ENCODE results near the gene FBXO46. TPM values are rescaled to one million over a fixed set of nuclear protein-coding genes. Genes with fewer than 3 reads are reported as not detected.

FBXO46 gene
- total and polyA plus RNA-seq, 2 of the 13 experiments (the other 11 are each of a cell fraction or from before 2014, with no cell fraction given): 6.2 to 6.4 TPM

DNA sequence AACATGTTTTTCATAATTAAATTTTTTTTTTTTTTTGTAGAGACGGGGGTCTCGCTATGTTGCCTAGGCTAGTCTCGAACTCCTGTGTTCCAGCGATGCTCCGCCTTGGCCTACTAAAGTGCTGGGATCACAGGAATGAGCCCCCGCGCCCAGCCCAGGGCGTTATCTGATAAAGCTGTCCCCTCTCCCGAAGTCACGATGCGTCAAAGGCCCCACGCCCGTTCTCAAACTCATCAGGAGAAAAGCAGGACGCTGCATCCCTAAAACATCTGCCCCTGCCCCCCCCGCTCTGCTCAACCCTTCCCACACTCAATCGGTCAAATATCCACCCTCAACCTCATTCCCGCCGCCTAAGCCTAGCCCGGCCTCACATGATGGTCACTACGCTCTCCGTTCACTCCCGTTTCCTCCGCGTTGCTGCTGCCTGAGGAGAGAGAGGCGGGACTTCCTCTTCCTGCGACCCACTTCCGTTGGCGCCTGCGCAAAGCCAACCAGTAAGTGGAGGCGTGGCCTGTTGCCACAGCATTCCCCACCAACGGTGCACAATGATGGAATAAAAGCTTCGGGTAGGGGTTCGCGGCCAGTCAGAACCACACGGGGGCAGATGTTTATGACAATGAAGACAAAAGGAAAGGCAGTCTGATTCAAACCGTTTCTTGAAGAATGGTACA is 39.0 kb downstream of the FBXO46 start, which contains the start of gene SNRPD2 (continued):
- TF ChIP-seq, protein P1, sequence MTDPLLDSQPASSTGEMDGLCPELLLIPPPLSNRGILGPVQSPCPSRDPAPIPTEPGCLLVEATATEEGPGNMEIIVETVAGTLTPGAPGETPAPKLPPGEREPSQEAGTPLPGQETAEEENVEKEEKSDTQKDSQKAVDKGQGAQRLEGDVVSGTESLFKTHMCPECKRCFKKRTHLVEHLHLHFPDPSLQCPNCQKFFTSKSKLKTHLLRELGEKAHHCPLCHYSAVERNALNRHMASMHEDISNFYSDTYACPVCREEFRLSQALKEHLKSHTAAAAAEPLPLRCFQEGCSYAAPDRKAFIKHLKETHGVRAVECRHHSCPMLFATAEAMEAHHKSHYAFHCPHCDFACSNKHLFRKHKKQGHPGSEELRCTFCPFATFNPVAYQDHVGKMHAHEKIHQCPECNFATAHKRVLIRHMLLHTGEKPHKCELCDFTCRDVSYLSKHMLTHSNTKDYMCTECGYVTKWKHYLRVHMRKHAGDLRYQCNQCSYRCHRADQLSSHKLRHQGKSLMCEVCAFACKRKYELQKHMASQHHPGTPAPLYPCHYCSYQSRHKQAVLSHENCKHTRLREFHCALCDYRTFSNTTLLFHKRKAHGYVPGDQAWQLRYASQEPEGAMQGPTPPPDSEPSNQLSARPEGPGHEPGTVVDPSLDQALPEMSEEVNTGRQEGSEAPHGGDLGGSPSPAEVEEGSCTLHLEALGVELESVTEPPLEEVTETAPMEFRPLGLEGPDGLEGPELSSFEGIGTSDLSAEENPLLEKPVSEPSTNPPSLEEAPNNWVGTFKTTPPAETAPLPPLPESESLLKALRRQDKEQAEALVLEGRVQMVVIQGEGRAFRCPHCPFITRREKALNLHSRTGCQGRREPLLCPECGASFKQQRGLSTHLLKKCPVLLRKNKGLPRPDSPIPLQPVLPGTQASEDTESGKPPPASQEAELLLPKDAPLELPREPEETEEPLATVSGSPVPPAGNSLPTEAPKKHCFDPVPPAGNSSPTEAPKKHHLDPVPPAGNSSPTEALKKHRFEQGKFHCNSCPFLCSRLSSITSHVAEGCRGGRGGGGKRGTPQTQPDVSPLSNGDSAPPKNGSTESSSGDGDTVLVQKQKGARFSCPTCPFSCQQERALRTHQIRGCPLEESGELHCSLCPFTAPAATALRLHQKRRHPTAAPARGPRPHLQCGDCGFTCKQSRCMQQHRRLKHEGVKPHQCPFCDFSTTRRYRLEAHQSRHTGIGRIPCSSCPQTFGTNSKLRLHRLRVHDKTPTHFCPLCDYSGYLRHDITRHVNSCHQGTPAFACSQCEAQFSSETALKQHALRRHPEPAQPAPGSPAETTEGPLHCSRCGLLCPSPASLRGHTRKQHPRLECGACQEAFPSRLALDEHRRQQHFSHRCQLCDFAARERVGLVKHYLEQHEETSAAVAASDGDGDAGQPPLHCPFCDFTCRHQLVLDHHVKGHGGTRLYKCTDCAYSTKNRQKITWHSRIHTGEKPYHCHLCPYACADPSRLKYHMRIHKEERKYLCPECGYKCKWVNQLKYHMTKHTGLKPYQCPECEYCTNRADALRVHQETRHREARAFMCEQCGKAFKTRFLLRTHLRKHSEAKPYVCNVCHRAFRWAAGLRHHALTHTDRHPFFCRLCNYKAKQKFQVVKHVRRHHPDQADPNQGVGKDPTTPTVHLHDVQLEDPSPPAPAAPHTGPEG (CRISPR knock-in tag; IDR thresholded peaks at IDR 0.05): no peak
- TF ChIP-seq ZNF652 (CRISPR knock-in tag; IDR thresholded peaks at IDR 0.05; ENCODE audit: borderline replicate concordance, low read depth) (no peak), POLR2A (IDR thresholded peaks at IDR 0.05; ENCODE audit: insufficient read depth in 1 of 2, low read depth in 2 of 2, low read length in 2 of 2) (peak; percentile 94 to 95), ISX (CRISPR knock-in tag; conservative IDR thresholded peaks at IDR 0.05) (0 out of 2 replicates have a peak, but pooled peaks have one; percentile 48), ERF (CRISPR knock-in tag; IDR thresholded peaks at IDR 0.05) (0 out of 2 replicates have a peak, but pooled peaks have one; percentile 18), TMF1 (CRISPR knock-in tag; IDR thresholded peaks at IDR 0.05; ENCODE audit: low read depth) (peak; percentile 77; the same call in 1 of the 2 replicates), IKZF4 (CRISPR knock-in tag; IDR thresholded peaks at IDR 0.05; ENCODE audit: borderline replicate concordance, low read depth, not compliant biosample characterization) (peak; percentile 54), ZNF598 (CRISPR knock-in tag; IDR thresholded peaks at IDR 0.05; ENCODE audit: borderline replicate concordance) (0 out of 2 replicates have a peak, but pooled peaks have one; percentile 18), CEBPG (CRISPR knock-in tag; IDR thresholded peaks at IDR 0.05) (peak; percentile 26), SNAPC2 (CRISPR knock-in tag; IDR thresholded peaks at IDR 0.05) (peak; percentile 36; the same call in 1 of the 2 replicates), HOXA9 (CRISPR knock-in tag; IDR thresholded peaks at IDR 0.05; ENCODE audit: borderline replicate concordance) (no peak), ESRRA (CRISPR knock-in tag; IDR thresholded peaks at IDR 0.05; ENCODE audit: low read depth) (no peak), CBFB (CRISPR knock-in tag; IDR thresholded peaks at IDR 0.05) (no peak; the same call in 1 of the 2 replicates), JUND (CRISPR knock-in tag; IDR thresholded peaks at IDR 0.05) (no peak), ZNF225 (CRISPR knock-in tag; IDR thresholded peaks at IDR 0.05) (no peak)
- TF ChIP-seq, protein P2, sequence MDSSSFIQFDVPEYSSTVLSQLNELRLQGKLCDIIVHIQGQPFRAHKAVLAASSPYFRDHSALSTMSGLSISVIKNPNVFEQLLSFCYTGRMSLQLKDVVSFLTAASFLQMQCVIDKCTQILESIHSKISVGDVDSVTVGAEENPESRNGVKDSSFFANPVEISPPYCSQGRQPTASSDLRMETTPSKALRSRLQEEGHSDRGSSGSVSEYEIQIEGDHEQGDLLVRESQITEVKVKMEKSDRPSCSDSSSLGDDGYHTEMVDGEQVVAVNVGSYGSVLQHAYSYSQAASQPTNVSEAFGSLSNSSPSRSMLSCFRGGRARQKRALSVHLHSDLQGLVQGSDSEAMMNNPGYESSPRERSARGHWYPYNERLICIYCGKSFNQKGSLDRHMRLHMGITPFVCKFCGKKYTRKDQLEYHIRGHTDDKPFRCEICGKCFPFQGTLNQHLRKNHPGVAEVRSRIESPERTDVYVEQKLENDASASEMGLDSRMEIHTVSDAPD (CRISPR knock-in tag; IDR thresholded peaks at IDR 0.05): no peak
- TF ChIP-seq, protein P3, sequence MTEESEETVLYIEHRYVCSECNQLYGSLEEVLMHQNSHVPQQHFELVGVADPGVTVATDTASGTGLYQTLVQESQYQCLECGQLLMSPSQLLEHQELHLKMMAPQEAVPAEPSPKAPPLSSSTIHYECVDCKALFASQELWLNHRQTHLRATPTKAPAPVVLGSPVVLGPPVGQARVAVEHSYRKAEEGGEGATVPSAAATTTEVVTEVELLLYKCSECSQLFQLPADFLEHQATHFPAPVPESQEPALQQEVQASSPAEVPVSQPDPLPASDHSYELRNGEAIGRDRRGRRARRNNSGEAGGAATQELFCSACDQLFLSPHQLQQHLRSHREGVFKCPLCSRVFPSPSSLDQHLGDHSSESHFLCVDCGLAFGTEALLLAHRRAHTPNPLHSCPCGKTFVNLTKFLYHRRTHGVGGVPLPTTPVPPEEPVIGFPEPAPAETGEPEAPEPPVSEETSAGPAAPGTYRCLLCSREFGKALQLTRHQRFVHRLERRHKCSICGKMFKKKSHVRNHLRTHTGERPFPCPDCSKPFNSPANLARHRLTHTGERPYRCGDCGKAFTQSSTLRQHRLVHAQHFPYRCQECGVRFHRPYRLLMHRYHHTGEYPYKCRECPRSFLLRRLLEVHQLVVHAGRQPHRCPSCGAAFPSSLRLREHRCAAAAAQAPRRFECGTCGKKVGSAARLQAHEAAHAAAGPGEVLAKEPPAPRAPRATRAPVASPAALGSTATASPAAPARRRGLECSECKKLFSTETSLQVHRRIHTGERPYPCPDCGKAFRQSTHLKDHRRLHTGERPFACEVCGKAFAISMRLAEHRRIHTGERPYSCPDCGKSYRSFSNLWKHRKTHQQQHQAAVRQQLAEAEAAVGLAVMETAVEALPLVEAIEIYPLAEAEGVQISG (CRISPR knock-in tag; IDR thresholded peaks at IDR 0.05): peak; percentile 71
- TF ChIP-seq, protein P4, sequence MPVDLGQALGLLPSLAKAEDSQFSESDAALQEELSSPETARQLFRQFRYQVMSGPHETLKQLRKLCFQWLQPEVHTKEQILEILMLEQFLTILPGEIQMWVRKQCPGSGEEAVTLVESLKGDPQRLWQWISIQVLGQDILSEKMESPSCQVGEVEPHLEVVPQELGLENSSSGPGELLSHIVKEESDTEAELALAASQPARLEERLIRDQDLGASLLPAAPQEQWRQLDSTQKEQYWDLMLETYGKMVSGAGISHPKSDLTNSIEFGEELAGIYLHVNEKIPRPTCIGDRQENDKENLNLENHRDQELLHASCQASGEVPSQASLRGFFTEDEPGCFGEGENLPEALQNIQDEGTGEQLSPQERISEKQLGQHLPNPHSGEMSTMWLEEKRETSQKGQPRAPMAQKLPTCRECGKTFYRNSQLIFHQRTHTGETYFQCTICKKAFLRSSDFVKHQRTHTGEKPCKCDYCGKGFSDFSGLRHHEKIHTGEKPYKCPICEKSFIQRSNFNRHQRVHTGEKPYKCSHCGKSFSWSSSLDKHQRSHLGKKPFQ (CRISPR knock-in tag; IDR thresholded peaks at IDR 0.05; ENCODE audit: insufficient replicate concordance): no peak
